Fibroblast of villous mesenchyme (primary cell): ENCODE results near the gene PAX2. TPM values are rescaled to one million over a fixed set of nuclear protein-coding genes. Genes with fewer than 3 reads are reported as not detected.

ENCODE experiments used
- DNase-seq: peaks from one replicate; pipeline ENCODE4 v3.0.0-alpha.2; 2010; ENCODE audit warnings: low read depth
- H3K4me3 ChIP-seq: 2 replicates; pipeline ENCODE4 v1.5.1; 2011; ENCODE audit warnings: low read depth, mild to moderate bottlenecking, low read length
- total RNA-seq: library from RNA; depleted of rRNA; stranded (reverse); fragments of >200 nt; gene quantifications from 2 replicates; pipeline ENCODE4 v1.2.3, GENCODE V29; 2012
- TF ChIP-seq, protein P1 (sequence below): IDR thresholded peaks from 2 replicates; pipeline ENCODE4 v1.5.1; 2012; ENCODE audit warnings: low read depth, mild to moderate bottlenecking, low read length; ENCODE audit not compliant: insufficient read depth

PAX2 gene
- total RNA-seq, 1 donor: not detected

DNA sequence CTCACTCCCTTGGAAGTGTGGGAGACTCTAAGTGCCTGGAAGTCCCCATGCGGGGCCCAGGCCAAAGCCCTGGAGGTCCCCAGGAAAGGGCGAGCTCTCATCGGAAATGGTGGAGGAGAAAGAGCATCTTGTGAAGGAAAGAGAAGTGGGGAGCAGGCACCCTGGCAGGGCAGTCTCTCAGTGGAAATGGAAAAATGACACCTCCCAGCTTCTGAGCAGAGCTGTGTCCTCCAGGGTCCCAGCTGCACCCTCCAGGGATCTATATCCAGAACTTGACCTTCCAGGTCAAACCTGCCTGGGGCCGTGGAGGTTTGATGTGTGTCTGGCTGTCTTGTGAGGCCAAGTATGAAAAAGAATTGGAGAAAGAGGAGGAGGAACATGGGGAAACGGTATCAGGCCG is 29.5 kb downstream of the PAX2 start:
- H3K4me3 ChIP-seq: no peak overlapping the region
- TF ChIP-seq, protein P1, sequence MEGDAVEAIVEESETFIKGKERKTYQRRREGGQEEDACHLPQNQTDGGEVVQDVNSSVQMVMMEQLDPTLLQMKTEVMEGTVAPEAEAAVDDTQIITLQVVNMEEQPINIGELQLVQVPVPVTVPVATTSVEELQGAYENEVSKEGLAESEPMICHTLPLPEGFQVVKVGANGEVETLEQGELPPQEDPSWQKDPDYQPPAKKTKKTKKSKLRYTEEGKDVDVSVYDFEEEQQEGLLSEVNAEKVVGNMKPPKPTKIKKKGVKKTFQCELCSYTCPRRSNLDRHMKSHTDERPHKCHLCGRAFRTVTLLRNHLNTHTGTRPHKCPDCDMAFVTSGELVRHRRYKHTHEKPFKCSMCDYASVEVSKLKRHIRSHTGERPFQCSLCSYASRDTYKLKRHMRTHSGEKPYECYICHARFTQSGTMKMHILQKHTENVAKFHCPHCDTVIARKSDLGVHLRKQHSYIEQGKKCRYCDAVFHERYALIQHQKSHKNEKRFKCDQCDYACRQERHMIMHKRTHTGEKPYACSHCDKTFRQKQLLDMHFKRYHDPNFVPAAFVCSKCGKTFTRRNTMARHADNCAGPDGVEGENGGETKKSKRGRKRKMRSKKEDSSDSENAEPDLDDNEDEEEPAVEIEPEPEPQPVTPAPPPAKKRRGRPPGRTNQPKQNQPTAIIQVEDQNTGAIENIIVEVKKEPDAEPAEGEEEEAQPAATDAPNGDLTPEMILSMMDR: no peak
- no peak for DNase-seq

DNA sequence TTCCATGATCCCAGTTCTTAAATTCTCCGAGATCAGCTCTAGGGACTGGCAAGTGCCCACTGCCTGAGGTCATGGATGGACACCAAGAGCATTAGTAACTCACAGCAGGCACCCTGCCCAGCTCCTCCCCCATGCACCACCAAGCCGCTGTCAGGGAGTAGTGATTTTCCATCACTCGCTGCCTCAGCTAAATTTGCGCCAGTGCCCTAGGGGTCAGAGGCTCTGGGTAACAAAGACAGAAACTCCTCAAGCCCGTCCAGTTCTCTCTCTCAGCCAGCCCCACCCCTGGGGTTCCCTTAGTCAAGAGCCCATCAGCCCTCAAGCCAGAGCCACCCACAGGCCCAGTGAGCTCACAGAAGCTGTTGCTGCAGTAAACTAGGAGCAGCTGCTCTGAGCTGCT is 30.0 kb downstream of the PAX2 start:
- TF ChIP-seq, protein P1: no peak
- no peak overlapping the region for H3K4me3 ChIP-seq
- DNase-seq: no peak

DNA sequence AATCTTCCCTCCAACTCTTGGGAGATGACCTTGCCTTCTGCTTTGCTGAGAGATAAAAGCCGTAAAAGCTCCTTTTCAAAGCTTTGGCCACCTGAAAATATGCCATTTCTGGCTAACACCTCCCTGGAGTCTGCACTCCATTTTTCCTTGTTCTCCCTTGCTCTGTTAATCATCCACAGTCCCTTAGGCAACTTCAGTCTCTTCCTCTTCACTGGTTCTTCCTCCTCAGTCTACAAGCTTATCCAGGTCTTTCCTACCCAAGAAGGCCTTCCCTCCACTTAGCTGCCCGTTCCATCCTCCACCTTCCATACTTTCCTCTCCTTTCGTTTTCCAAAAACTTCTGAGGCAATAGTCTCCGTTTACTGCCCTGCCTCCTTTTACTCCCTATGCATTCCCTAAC is 30.5 kb downstream of the PAX2 start:
- no peak overlapping the region for H3K4me3 ChIP-seq
- DNase-seq: no peak
- TF ChIP-seq, protein P1: no peak

DNA sequence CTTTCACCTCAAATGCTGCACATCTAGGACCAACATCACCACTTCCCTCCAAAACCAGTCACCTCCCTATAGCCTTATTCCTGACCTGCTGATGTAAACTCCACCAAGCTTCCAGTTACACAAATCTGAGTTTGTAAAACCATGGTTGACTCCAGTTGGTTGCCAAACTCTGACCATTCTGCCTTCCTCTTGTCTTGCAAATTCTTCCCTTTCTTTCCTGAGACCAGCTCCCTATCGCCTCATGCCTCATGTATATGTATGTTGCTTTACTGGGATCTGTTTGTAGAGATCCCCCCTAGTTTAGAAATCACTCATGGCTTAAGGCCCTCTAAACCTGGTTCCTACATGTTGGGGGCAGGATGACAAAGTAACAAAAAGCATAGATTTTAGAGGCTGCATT is 31.3 kb downstream of the PAX2 start:
- DNase-seq: no peak
- TF ChIP-seq, protein P1: no peak
- no peak overlapping the region for H3K4me3 ChIP-seq

- TF ChIP-seq, protein P1: no peak
- H3K4me3 ChIP-seq: no peak overlapping the region
- no peak for DNase-seq
Measured at GRCh38 chr10:100779329-100779728, 33.9 kb downstream of the PAX2 start.

DNA sequence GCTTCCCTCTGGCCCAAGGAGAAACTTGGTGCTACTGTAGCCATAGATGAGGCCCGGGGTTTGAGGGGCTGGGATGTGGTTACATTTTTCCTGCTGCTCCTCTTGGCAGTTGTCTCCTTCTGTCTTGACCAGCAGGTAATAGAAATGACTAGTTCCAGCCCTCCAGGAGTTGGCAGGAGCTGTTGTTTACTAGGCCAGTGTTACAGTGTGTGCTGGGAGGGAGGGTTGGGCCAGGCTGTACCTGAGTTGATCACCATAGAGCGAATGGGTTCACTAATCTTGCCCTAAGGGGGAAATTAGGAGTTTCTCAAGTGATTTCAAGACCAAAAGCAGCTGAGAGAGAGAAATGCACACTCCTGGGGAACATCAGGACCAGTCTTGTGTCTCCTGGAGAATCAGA is 34.9 kb downstream of the PAX2 start:
- TF ChIP-seq, protein P1: no peak
- no peak overlapping the region for H3K4me3 ChIP-seq
- DNase-seq: no peak

- no peak overlapping the region for H3K4me3 ChIP-seq
- TF ChIP-seq, protein P1: no peak
- no peak for DNase-seq
Measured at GRCh38 chr10:100781145-100781665, 35.8 kb downstream of the PAX2 start.
